Hematopoietic multipotent progenitor cell treated with erythropoietin and hydrocortisone succinate and interleukin-3 and kit ligand, for 15 days (in vitro differentiated cells): Measurements from ENCODE around the gene DPP10.

Experiments used
- DNase-seq: peaks from one replicate; pipeline ENCODE4 v3.0.0-alpha.2; 2015; ENCODE audit warnings: low spot score

Gene DPP10

GRCh38 chr2:115160531-115161080 lies 718.2 kb downstream of the DPP10 start:
- no peak for DNase-seq

DNA sequence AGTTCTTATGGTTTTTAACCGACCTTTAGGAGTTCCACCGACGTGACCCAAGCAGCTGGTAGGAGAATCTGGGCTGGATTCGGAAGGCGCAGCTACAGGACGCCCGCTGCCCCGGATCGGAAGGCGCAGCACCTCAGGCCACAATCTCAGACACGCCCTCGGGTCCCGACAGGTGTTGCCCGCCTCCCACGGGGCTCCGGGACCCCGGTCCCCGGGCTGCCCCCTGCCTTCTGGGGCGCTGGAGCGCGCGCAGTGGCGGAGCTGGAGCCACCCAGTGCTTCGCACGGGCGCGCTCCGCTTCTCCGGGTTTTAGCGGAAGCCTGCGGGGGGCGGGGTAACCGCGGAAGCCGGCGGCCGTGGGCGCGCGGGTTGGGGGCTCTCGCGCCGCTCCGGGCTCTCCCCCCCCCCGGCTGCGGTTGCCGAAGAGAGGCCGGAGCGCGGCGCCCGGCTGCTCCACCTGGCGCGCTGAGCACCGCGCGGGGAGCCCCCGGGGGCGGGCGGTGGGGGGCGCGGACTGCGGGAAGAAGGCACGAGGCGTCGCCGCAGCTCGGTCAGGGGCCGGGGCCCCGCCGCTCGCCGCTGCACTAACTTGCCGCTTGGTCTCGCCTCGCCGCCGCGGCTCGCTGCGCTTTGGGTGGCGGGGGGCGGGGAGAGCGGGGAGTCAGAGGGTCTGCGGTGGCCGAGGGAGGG lies 718.8 kb downstream of the DPP10 start:
- no peak for DNase-seq

- no peak for DNase-seq
Measured at GRCh38 chr2:115161771-115162493, 719.5 kb downstream of the DPP10 start.

DNA sequence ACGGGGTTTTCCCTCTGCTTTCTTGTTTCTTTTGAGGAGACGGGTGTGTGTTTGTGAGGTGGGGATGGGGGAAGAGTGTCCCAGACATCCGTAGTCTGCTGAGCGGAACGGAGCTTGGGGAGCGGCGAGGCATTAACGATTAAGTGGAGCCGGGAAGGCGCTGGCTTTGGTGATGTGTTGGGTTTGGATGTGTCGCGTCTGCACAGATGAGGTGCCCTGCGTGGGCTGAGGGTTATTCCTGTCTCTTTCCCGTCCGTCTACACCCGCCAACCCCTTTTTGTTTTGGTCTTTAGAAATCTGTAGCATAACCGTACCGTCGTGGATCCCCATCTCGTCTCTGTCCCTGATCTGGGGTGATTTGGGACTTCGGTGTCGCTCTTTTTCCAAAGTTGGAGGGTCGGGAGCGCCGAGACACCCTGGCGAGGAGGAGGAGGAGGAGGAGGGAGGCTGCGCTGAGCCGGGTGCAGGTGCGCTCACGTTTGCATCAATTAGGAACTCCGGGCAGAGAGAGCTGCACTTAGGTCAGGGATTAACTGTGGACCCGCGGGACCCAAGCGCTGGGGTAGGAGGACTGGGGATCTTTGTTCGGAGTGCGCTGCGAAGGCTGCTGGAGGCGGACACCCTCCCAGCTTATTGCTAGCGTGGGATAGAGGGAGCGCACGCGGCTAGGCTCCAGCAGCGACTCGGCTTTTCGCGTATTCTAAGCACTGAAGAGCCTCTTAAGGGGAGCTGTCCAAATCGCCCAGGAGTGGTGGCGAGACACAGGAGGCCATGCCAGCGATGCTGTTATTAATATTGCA lies 720.3 kb downstream of the DPP10 start:
- DNase-seq: no peak

- no peak for DNase-seq
Measured at GRCh38 chr2:115163572-115163971, 721.1 kb downstream of the DPP10 start.

DNA sequence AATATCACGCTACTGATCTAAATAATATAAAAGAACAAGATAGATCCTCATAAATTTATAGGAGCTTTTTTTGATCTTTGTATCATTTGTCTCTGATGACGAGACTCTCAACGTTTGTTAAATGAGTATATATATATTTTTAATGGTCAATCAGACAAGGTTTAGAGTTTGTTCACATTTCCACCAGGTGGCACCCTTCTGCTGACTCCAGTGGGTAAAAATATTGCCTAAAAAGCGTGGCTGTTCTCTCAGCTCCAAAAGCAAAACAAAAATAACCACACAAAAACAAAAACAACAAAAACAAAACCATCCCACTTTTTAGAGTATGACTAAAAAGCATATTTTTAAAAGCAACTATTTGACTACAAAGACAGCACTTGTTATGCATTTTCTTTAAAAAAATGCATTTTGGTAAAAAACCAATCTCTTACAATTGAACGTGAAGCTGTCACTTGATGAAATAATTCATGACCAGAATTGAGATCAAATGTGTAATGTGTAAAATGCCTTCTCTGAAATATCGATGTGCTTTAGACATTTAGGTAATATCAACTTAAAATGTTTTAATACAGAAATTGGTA lies 723.2 kb downstream of the DPP10 start:
- no peak for DNase-seq

DNA sequence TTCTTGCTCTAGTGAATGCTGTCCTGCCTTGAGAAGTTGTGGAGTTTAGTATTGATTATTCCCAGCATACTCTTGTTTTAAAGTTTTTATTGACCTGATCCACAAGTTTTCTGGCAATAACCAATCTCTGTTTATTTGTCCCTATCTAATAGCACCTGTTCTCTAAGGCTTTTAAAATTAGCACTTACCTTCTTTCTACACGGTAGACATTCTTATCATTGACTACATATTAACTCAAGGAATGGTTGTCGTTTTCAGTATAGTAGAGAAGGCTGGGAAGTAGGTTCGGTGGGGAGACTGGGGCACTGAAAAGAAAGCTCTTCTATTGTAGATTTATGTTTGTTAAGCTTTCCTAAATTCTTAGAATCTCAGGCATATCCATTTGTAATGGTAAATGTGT lies 726.0 kb downstream of the DPP10 start:
- no peak for DNase-seq

- no peak for DNase-seq
Measured at GRCh38 chr2:115169814-115170213, 727.4 kb downstream of the DPP10 start.

DNA sequence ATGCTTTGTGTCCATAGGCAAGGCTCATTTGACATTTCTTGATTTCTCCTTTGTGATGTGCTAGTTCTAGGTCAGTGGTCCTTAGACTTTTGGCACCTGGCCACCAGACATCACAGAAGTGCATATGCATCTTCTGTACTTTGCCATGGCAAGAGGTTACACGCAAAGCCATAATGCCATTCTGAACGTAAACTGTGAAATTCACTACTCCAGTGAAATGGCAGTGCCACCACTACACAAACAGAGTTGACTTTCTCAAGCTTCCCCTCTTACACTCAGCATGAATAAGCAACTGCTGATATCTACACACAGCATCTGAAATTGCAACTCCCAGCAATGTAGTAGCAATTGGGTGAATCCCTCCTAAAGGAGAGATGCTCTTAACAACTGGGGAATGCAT lies 729.3 kb downstream of the DPP10 start:
- no peak for DNase-seq

DNA sequence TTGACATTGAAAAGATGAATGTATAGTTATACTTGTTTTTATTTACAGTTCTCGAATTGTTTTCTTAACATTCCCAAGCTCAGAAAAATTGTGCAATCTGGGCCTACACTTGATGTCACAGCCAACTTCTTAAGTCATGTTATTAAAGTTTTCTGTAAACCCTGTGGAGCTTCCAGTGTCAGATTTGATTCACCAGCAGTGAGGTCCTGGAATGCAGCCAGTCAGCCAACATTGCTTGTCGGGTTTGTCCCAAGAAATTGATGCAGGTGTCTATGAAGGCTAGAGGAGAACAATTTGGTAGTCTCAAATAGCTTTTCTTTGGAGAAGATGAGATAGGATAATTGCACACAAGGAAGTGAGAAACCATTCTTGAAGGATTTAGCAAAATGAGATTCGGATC lies 732.2 kb downstream of the DPP10 start:
- DNase-seq: no peak

DNA sequence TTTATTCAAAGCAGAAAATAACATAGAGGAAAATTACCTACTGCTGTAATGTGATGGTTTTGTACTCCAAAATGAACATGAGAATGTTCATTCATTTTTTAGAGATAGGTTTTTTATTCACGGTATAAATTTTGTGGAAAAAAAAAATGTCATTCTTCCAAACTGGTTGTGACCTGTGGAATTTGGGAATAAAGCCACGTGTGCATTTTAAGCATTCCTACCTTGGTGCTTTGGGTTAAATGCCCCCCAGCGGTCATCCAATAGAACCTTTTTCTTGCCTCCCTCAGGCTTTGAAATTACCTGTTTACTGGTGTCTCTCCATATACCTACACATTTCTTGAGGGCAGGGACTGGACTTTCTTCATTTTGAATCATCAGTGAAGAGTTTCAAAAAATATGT lies 740.7 kb downstream of the DPP10 start:
- no peak for DNase-seq

DNA sequence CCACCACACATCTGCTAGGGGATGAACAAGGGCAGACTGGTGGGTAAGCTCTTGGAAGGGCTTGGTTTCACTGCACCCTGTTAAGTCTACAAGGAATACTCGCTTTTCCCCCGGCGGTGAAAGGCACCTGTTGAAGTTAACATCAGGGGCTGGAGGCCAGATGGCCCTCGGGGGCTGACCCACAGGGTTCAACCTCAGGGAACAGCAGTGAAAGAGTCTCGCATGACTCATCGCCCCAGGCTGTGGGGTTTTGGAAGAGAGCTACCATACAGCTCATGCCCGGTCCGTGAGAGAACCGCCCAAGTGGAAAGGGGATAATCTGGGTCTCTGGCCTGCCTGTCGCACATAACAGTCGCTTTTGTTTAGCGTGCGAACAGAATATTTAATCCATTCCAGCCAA lies 748.0 kb downstream of the DPP10 start:
- DNase-seq: no peak

DNA sequence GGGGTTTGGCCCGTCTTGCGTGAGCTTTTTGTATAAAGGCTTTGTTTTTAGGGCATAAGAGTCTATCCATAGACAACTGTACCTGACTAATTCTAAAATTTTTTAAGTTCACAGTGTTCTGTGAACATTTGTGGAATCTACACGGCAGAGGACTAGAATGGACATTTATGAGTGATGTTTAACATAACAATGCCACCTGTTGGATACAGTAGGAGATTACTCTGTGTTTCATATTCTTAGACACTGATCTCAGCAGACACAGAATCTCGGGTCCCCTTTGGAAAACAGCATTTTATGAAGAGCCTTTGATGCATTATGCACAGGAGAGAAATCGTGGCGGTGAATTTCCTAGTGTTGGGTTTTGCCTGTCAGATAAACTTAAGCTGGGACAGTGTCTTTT lies 752.2 kb downstream of the DPP10 start:
- DNase-seq: no peak

DNA sequence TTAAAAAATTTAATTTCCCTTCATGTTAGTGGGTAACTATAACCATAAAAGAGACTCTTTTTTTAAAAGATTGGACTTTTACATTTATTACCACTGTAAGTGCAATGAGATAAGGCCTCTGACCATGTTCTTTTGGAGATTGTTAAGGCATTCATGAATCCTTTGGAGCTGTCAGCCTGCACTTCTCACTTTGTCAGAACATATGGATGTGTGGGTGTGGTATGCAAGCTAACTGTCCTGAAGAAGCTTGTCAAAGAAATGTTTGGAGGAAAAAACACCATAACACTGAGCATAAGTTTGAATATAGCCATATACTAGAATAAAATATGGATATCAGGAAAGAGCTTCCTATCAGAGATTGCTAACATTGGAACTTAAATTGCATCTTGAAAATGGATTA lies 754.1 kb downstream of the DPP10 start:
- DNase-seq: no peak

DNA sequence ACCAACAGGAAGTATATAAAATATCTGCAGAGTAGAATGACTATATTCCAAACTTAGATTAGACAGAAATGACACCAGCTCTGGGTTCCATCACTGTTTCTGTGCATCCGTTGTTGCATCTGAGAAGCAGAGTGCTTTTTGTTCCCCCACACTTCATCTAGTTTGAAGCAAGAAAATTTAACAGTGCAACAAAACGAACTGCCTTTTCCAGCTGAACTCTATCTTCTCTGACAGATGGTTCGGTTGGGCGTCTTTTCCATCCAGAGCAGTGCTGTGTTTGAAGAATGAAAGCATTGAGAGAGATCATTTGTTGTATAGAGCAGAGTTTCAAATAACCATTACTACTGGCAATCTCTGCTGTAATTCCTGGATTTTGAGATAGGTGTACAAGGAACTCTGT lies 757.5 kb downstream of the DPP10 start:
- no peak for DNase-seq

DNA sequence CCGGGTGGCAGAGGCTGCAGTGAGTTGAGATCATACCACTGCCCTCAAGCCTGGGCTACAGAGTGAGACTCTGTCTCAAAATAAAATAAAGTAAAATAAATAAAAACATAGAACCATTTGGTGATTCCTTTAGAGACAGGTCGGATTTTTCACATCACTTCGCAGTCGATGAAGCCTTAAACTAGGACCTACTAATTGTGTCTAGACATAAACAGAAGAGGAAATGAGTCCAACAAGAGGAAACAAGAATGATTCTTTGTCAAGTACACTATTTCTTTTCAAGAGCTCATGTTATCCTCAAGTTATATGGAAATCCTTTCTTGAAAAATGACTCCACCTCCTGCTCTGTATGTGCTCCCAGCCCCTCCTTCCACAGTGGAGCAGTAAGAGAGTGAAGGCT lies 758.9 kb downstream of the DPP10 start:
- DNase-seq: no peak

- no peak for DNase-seq
Measured at GRCh38 chr2:115208493-115209164, 766.2 kb downstream of the DPP10 start.

DNA sequence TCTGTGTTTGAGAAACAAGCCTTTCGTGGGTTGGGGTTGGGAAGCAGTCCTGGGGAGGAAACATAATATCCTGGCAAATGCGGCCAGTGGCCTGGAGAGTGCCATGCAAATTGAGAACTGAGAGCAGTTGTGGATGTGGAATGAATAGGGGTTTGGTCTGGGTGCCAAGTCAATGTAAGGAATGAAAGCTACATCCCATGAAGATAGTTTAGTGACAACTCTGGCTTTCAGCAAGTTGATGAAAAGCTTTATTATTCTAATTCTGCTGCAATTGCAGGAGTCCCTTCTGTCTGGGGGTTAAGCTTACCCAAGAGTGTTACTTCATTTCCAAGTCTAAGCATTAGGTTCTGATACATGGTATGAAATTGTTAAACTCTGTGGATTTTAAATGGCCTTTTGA lies 771.6 kb downstream of the DPP10 start:
- DNase-seq: no peak

DNA sequence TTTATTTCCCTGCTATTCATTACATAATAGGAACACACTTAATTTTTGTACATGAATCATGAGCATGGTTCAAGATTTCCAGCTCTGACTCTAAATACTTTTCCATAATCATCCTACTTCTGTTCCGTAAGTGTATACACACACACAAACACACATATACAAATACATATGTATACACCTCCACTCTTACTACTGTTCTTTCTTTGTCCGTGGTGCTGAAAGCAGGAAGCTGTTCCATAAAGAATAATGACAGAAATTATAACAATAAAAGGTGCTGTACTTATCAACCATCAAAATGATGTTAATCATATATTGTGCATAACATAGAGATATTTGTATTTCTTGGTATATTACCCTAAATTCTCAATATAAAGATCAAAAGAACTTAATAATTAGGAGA lies 776.9 kb downstream of the DPP10 start:
- DNase-seq: no peak

DNA sequence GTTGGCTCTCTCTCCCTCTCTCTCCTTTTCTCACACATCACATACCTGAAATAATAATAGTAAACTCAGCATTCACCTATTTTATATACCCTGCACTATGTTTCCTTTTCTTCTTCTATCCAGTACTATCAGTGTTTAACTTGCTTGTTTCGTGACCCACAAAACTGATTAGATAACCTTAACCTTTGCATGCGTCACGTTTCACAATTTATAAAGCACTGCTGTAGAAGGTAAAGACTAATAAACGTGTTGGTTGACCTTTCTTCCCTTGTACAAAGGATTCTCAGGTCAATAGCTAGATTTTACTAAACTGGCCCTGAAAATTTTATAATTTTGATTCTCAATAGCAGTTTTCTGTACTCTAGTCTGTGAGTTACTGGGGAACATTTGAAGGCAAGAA lies 791.7 kb downstream of the DPP10 start:
- no peak for DNase-seq

- no peak for DNase-seq
Measured at GRCh38 chr2:115234737-115235136, 792.3 kb downstream of the DPP10 start.

DNA sequence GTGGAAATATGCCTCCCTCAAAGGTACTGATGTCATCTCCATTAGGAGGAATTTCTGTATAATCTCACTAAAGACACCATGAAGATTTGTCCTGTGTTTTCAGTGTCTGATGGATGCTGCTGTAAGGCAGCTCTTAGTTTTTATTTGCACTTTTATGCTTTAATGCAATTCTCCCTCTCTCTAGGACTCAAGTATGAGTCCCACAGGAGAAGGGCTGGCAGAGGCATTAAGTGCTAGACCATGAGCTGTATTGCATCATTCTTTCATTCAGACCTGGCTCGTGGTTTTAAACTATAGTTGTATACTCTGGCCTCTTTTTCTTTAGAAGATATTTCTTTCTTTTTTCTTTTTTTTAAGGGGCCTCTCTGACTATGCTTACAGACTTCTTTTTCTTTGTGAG lies 805.6 kb downstream of the DPP10 start:
- DNase-seq: no peak
